Activated CD8-positive, alpha-beta T cell treated with anti-CD3 and anti-CD28 coated beads for 36 hours (primary cell): ENCODE measurements around the gene HRAS. TPM values are rescaled to one million over a fixed set of nuclear protein-coding genes. Genes with fewer than 3 reads are reported as not detected.

Experiments used
- ATAC-seq: fragments of 200-7000 bp; cut with Tn5 transposase; one replicate; pipeline ENCODE4 v1.10.0; 2021; ENCODE audit warnings: mild to moderate bottlenecking, moderate library complexity
- CTCF ChIA-PET: fragments of 350-600 bp; sonication (Branson Sonifier 250); formaldehyde crosslinking; loops from one replicate; lab custom pipeline; 2021; ENCODE audit warnings: antibody characterized with exemption; lab: Charles Lee
- POLR2A ChIA-PET: fragments of 350-600 bp; sonication (Branson Sonifier 250); formaldehyde crosslinking; loops from one replicate; lab custom pipeline; 2021; ENCODE audit warnings: antibody characterized with exemption; lab: Charles Lee
- DNase-seq: peaks from one replicate; pipeline ENCODE4 v3.0.0-alpha.2; 2020
- H3K27ac Mint-ChIP-seq: one replicate; pipeline ENCODE4 v1.8.0; 2021; ENCODE audit warnings: mild to moderate bottlenecking, mixed read lengths
- H3K27me3 Mint-ChIP-seq: one replicate; pipeline ENCODE4 v1.8.0; 2021; ENCODE audit warnings: mixed read lengths
- H3K36me3 Mint-ChIP-seq: one replicate; pipeline ENCODE4 v1.8.0; 2021; ENCODE audit warnings: low read depth, mixed read lengths
- H3K4me1 Mint-ChIP-seq: one replicate; pipeline ENCODE4 v1.8.0; 2021; ENCODE audit warnings: low read depth, mixed read lengths
- H3K4me3 Mint-ChIP-seq: one replicate; pipeline ENCODE4 v1.8.0; 2021; ENCODE audit warnings: mild to moderate bottlenecking, moderate library complexity, mixed read lengths
- H3K9me3 Mint-ChIP-seq: one replicate; pipeline ENCODE4 v1.8.0; 2021; ENCODE audit warnings: mixed read lengths
- intact Hi-C: fragments of 100-400 bp; cut with micrococcal nuclease; formaldehyde crosslinking; loops from one replicate; pipeline ENCODE4 v1.10.0; 2022
- total RNA-seq, 2 experiments: library from RNA; stranded (reverse); gene quantifications; one replicate each; pipeline ENCODE4 v1.2.3, GENCODE V29; 2021
- TF ChIP-seq, protein P1 (sequence below): fragments of 200-600 bp; IDR thresholded peaks from one replicate; pipeline ENCODE4 v1.8.0; 2022; ENCODE audit warnings: antibody characterized with exemption, mild to moderate bottlenecking

Gene HRAS
- total RNA-seq, 2 experiments from 2014 or later = 30.4 to 34.6 TPM

DNA sequence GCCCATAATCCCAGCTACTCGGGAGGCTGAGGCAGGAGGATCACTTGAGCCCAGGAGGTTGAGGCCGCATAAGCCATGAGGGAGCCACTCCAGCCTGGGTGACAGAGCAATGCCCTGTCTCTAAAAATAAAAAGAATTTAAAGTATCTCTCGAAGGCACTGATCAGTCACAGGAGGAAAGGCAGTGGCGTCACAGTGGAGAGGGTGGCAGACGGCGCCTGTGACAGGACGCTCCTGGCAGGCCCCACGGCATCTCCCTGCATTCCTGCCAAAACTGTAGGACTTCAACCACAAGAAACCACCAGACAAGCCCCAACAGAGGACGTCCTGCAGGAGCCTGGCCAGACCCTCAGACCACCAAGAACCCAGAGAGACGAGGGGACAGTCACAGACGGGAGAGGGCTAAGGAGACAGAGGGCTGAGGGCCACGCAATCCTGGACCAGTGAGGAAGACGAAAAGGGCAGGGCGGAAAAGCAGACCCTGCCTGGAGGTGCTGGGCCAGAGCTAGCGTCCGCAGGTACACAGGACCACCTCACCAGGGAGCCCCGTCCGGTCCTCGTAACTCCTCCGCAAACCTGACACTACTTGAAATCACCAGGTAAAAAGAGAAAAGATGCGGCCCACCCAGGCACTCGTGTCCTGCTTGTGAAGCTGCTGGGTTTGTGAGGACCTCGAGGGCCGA lies 34.2 kb downstream of the HRAS start:
- no peaks in the 10 kb centered on the region for H3K27me3 Mint-ChIP-seq
- no peak overlapping the region for H3K4me3 Mint-ChIP-seq
- DNase-seq (no peak), ATAC-seq (no peak)
- TF ChIP-seq, protein P1, sequence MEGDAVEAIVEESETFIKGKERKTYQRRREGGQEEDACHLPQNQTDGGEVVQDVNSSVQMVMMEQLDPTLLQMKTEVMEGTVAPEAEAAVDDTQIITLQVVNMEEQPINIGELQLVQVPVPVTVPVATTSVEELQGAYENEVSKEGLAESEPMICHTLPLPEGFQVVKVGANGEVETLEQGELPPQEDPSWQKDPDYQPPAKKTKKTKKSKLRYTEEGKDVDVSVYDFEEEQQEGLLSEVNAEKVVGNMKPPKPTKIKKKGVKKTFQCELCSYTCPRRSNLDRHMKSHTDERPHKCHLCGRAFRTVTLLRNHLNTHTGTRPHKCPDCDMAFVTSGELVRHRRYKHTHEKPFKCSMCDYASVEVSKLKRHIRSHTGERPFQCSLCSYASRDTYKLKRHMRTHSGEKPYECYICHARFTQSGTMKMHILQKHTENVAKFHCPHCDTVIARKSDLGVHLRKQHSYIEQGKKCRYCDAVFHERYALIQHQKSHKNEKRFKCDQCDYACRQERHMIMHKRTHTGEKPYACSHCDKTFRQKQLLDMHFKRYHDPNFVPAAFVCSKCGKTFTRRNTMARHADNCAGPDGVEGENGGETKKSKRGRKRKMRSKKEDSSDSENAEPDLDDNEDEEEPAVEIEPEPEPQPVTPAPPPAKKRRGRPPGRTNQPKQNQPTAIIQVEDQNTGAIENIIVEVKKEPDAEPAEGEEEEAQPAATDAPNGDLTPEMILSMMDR = no peak
- intact Hi-C loops = no loop called here
- ChIA-PET POLR2A (no interaction called here), CTCF (interaction anchor here (1.7 kb wide), 1 partner anchor 18 kb away, joined by 6 read pairs; no protein-coding TSS in a partner anchor)
- no peaks in the 10 kb centered on the region for H3K9me3 Mint-ChIP-seq
- H3K27ac Mint-ChIP-seq = no peak overlapping the region
- H3K4me1 Mint-ChIP-seq = peaks cover 32% of the 10 kb centered on the region
- peaks cover 38% of the 10 kb centered on the region for H3K36me3 Mint-ChIP-seq

DNA sequence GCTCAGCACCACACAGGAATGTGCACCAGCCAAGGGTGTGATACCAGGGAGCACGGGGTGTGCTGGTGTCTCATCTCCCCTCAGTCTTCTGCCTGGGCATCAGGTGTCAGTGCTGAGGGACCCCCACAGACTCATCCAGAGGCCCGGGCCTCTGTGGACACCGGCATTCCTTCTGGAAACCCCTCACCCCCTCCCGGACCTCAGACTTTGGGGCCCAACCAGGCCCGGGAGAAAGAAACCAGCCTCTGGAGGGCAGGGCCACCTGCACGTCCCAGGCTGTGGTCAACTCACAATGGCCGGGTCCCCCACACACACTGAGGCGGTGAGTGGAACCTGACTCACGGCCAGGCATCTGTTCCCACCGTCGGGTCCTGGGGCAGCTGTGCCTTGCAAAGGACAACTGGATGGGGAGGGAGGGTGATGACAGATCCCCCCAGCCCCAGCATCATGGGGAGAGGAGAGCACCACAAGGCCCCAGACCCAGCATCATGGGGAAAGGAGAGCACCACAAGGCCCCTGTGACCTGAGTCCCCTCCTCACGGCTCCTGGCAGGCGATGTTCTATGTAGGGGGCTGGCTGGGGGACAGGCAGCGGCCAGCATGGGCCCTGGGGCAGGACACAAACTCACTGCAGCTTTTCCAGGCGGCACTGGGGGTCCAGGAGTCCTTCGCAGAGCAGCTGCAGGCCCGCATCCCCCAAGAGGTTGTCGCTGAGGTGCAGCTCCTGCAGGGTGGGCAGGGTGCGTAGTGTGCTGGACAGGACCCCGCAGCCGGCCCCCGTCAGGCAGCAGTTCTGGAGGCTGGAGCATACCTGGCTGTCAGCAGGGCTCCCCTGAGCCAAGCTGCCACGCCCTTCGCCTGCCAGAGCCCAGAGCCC lies 35.9 kb downstream of the HRAS start:
- H3K9me3 Mint-ChIP-seq = no peaks in the 10 kb centered on the region
- no peak overlapping the region for H3K4me3 Mint-ChIP-seq
- ATAC-seq = no peak
- TF ChIP-seq, protein P1 = no peak
- POLR2A ChIA-PET = interaction anchor here (0.6 kb wide), 1 partner anchor 210 kb away, joined by 4 read pairs; the partner anchor contains the start of gene PGGHG
- DNase-seq = no peak
- H3K36me3 Mint-ChIP-seq = peaks cover 33% of the 10 kb centered on the region
- intact Hi-C loops = no loop called here
- H3K4me1 Mint-ChIP-seq = peaks cover 25% of the 10 kb centered on the region
- CTCF ChIA-PET = interaction anchor here (1.0 kb wide), 1 partner anchor 19 kb away, joined by 3 read pairs; no protein-coding TSS in a partner anchor
- H3K27me3 Mint-ChIP-seq = no peaks in the 10 kb centered on the region
- no peak overlapping the region for H3K27ac Mint-ChIP-seq

DNA sequence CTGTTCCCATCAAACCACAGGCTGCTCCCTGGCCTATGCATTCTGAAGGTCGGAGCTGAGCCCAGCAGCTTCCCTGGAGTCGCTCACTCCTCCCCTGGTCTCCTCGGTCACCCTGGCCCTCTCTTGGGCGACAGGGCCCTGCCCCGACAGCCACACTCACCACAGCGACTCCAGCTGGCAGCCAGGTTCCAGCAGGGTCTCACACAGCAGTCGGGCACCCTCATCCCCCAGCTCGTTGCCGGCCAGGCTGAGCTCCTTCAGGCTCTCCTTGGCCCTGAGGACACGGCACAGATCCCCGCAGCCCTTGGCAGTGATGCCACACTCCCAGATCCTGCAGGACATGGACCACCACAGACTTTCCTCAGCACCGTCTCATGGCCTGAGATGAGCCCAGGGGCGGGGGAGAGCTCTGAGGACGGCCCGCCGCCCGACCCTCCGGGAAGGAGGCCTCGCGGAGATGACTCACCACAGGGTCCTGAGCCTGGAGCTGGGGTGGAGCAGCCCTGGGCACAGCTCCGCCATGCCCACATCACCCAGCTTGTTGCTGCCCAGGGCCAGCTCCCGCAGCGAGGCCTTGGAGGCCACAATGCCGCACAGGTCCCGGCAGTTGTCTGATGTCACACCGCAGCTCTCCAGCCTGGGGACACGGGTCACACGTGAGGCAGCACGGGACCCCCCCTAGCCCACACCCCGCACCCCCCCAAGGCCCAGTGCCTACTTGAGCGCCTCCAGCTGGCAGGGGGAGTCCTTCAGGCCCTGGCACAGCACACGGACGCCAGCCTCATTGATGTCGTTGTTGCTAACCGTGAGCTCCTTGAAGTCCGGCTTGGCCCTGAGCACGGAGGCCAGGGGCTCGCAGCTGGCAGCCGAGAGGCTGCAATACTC lies 36.8 kb downstream of the HRAS start:
- ChIA-PET CTCF (interaction anchor here (0.8 kb wide), 1 partner anchor 49 kb away, joined by 4 read pairs; no protein-coding TSS in a partner anchor), POLR2A (interaction anchor here (0.6 to 0.8 kb wide), 2 partner anchors 209 to 248 kb away, joined by 3 to 4 read pairs; partner anchors contain the start of gene PGGHG)
- Mint-ChIP-seq H3K27me3 (no peaks in the 10 kb centered on the region), H3K4me3 (no peak overlapping the region), H3K9me3 (no peaks in the 10 kb centered on the region), H3K36me3 (peaks cover 35% of the 10 kb centered on the region), H3K27ac (no peak overlapping the region), H3K4me1 (peaks cover 20% of the 10 kb centered on the region)
- ATAC-seq (no peak), DNase-seq (no peak)
- intact Hi-C loops = no loop called here
- TF ChIP-seq, protein P1 = no peak

- Mint-ChIP-seq H3K27ac (peak overlapping the region; percentile 48), H3K9me3 (no peaks in the 10 kb centered on the region), H3K4me1 (peaks cover 18% of the 10 kb centered on the region), H3K27me3 (no peaks in the 10 kb centered on the region), H3K36me3 (peaks cover 35% of the 10 kb centered on the region), H3K4me3 (no peak overlapping the region)
- no peak for DNase-seq
- intact Hi-C loops = no loop called here
- ChIA-PET POLR2A (interaction anchor here (0.8 kb wide), 1 partner anchor 247 kb away, joined by 3 read pairs; no protein-coding TSS in a partner anchor), CTCF (interaction anchor here (0.8 kb wide), 1 partner anchor 48 kb away, joined by 4 read pairs; no protein-coding TSS in a partner anchor)
- ATAC-seq = no peak
- TF ChIP-seq, protein P1 = no peak
Observed at GRCh38 chr11:497565-498296, 37.6 kb downstream of the HRAS start.
